HG03108 (cell line): ENCODE data around the gene FLII.
"Not testable (repeated sequence)": the region's sequence is repeated elsewhere in the genome, so short reads cannot be mapped to it uniquely, and the experiment has no call there.

Source experiments
- ATAC-seq: cut with Tn5 transposase; IDR thresholded peaks from one replicate; pipeline ENCODE4 v1.9.1; 2021; ENCODE audit warnings: moderate library complexity; ENCODE audit not compliant: unreplicated experiment

FLII gene

GRCh38 chr17:18258356-18259038 is at the start of gene FLII:
Gene FLII (minus strand): TSS chr17:18258738. CDS start chr17:18258690, 48 bp downstream.
- ATAC-seq = peak; percentile 20

GRCh38 chr17:18303206-18303605 is 44.7 kb upstream of the FLII start:
- not testable (repeated sequence) for ATAC-seq

GRCh38 chr17:18300725-18301480 is 42.4 kb upstream of the FLII start:
- no peak for ATAC-seq

GRCh38 chr17:18298061-18298460 is 39.5 kb upstream of the FLII start:
- ATAC-seq = not testable (repeated sequence)

GRCh38 chr17:18291718-18292540 is 33.4 kb upstream of the FLII start:
- ATAC-seq = no peak

GRCh38 chr17:18285296-18285695 is 26.8 kb upstream of the FLII start:
- no peak for ATAC-seq

GRCh38 chr17:18281788-18282187 is 23.2 kb upstream of the FLII start:
- ATAC-seq = no peak

- no peak for ATAC-seq
Measured at GRCh38 chr17:18280766-18281371, 22.3 kb upstream of the FLII start.

- ATAC-seq = no peak
Measured at GRCh38 chr17:18280249-18280648, 21.7 kb upstream of the FLII start.

GRCh38 chr17:18278867-18279266 is 20.3 kb upstream of the FLII start:
- no peak for ATAC-seq

GRCh38 chr17:18277076-18277475 is 18.5 kb upstream of the FLII start:
- no peak for ATAC-seq

GRCh38 chr17:18270046-18270931 is 11.8 kb upstream of the FLII start:
- ATAC-seq = no peak

GRCh38 chr17:18267927-18268711 is 9.6 kb upstream of the FLII start:
- no peak for ATAC-seq

GRCh38 chr17:18267366-18267765 is 8.8 kb upstream of the FLII start:
- ATAC-seq = no peak

- no peak for ATAC-seq
Measured at GRCh38 chr17:18263885-18264682, 5.5 kb upstream of the FLII start.

GRCh38 chr17:18262641-18263040 is 4.1 kb upstream of the FLII start:
- no peak for ATAC-seq

- ATAC-seq = no peak
Measured at GRCh38 chr17:18262111-18262510, 3.6 kb upstream of the FLII start.

- no peak for ATAC-seq
Measured at GRCh38 chr17:18261659-18262058, 3.1 kb upstream of the FLII start.

GRCh38 chr17:18261146-18261515 is 2.6 kb upstream of the FLII start:
- ATAC-seq = no peak
